Measurements from ENCODE around the gene LRRC8D. TPM values are rescaled to one million over a fixed set of nuclear protein-coding genes. Genes with fewer than 3 reads are reported as not detected.

LRRC8D gene
- total RNA-seq, 1 experiment from 2014 or later: 15.0 TPM

GRCh38 chr1:89826594-89826993 is 5.8 kb downstream of the LRRC8D start:
- H3K4me1 ChIP-seq (ENCODE audit: control insufficient read depth in 1 of 2, insufficient read depth in 2 of 2, low read length in 2 of 2): peaks cover 0 to 7% of the 10 kb centered on the region in 2 experiments; a peak in 3 of 4 replicates
- no peaks in the 10 kb centered on the region for H3K27me3 ChIP-seq (ENCODE audit: insufficient read depth, low read length)
- ChIA-PET POLR2A (no interaction called here), CTCF (interaction anchor here (1.1 kb wide), 1 partner anchor 17 kb away, joined by 3 read pairs; no protein-coding TSS in a partner anchor), RAD21 (ENCODE audit: low non-redundant PET in 1 of 2, low total read pairs in 2 of 2, uncharacterized antibody in 2 of 2, unreplicated experiment in 2 of 2) (no interaction called here)
- no peak overlapping the region for H2AFZ ChIP-seq (ENCODE audit: low read depth, low read length, poor library complexity, severe bottlenecking)
- H3K9me2 ChIP-seq (ENCODE audit: insufficient read depth): no peaks in the 10 kb centered on the region
- H3K27ac ChIP-seq (ENCODE audit: low read depth, low read length): no peak overlapping the region
- H3K4me2 ChIP-seq (ENCODE audit: low read length): no peak overlapping the region
- no peaks in the 10 kb centered on the region for H3K36me3 ChIP-seq (ENCODE audit: control insufficient read depth in 1 of 2, insufficient read depth in 2 of 2, low read length in 2 of 2)
- H3K4me3 ChIP-seq (replicated peaks in 1 of 2; ENCODE audit: low read depth in 1 of 2, low read length in 2 of 2): no peak overlapping the region
- intact Hi-C loops (cut with micrococcal nuclease): no loop called here
- TF ChIP-seq ZFX (IDR thresholded peaks at IDR 0.05): no peak
- TF ChIP-seq ELF1 (IDR thresholded peaks at IDR 0.05; ENCODE audit: borderline replicate concordance, low read depth): no peak
- TF ChIP-seq CEBPB (IDR thresholded peaks at IDR 0.05; ENCODE audit: low read depth): no peak
- TF ChIP-seq SRF (IDR thresholded peaks at IDR 0.05; ENCODE audit: low read depth): no peak
- TF ChIP-seq SP1 (IDR thresholded peaks at IDR 0.05; ENCODE audit: low read depth): no peak
- no peak for TF ChIP-seq CTCF (IDR thresholded peaks at IDR 0.05 in 2 of 3, conservative IDR thresholded peaks at IDR 0.05 in 1 of 3; ENCODE audit: borderline replicate concordance in 1 of 3, insufficient read depth in 1 of 3, low read depth in 2 of 3, low read length in 2 of 3)
- no peak for TF ChIP-seq JUND (IDR thresholded peaks at IDR 0.05)
- no peak for TF ChIP-seq POLR2AphosphoS5 (IDR thresholded peaks at IDR 0.05; ENCODE audit: low read depth, low read length)
- no peak for TF ChIP-seq TCF7L2 (IDR thresholded peaks at IDR 0.05; ENCODE audit: borderline replicate concordance, extremely low read depth, insufficient read depth, insufficient read length)
- no peak for TF ChIP-seq CBX3 (IDR thresholded peaks at IDR 0.05; ENCODE audit: low read depth)
- no peak for TF ChIP-seq POLR2A (IDR thresholded peaks at IDR 0.05; ENCODE audit: borderline replicate concordance, extremely low read depth, insufficient read depth, insufficient read length)
- TF ChIP-seq EZH2phosphoT487 (IDR thresholded peaks at IDR 0.05; ENCODE audit: borderline replicate concordance): no peak
- no peak for TF ChIP-seq ZNF274 (IDR thresholded peaks at IDR 0.05; ENCODE audit: low read depth, low read length)
- TF ChIP-seq ZBTB33 (IDR thresholded peaks at IDR 0.05; ENCODE audit: extremely low read depth, insufficient replicate concordance, low read length): no peak
- no peaks in the 10 kb centered on the region for H3K9me3 ChIP-seq (ENCODE audit: control insufficient read depth in 1 of 2, insufficient read depth in 1 of 2, low read depth in 1 of 2, low read length in 2 of 2)
- no peak for DNase-seq (ENCODE audit: low read depth, low spot score)
- no peaks in the 10 kb centered on the region for H4K20me1 ChIP-seq (ENCODE audit: insufficient read depth)
- no peaks in the 10 kb centered on the region for H3K79me2 ChIP-seq (ENCODE audit: insufficient read depth, low read length)
- no TSS peak for BruUV-seq (replicated peaks)
- ATAC-seq: no peak
- H3K9ac ChIP-seq (ENCODE audit: low read length): no peak overlapping the region

Measured in HCT116 (cell line).